A549 (cell line): ENCODE measurements around the gene NEK5. TPM values are rescaled to one million over a fixed set of nuclear protein-coding genes. Genes with fewer than 3 reads are reported as not detected.

Source experiments
- ATAC-seq, 2 experiments: fragments of 200-7000 bp in 1 of 2; fragments of >200 bp in 1 of 2; cut with Nextera tagmentation in 1 of 2; cut with Tn5 transposase in 1 of 2; 3 replicates each; pipeline versions ENCODE4 v1.8.0 to v1.9.1; 2018 to 2020; ENCODE audit warnings: mild to moderate bottlenecking in 1 of 2, moderate library complexity in 1 of 2
- CTCF ChIA-PET: fragments of 300-600 bp; sonication (Branson Sonifier 250); formaldehyde crosslinking; extraction: SDS; loops from one replicate; lab custom pipeline; 2021; ENCODE audit warnings: antibody characterized with exemption, inconsistent platforms; lab: Yijun Ruan, JAX
- POLR2A ChIA-PET: fragments of 350-600 bp; formaldehyde crosslinking; extraction: SDS; loops from one replicate; lab custom pipeline; 2021; ENCODE audit warnings: antibody characterized with exemption, inconsistent platforms; lab: Yijun Ruan, JAX
- DNase-seq, 2 experiments: peaks; one replicate each; pipeline versions ENCODE4 v3.0.0 to v3.0.0-alpha.2; 2011 to 2016; ENCODE audit warnings: low read depth in 1 of 2, low spot score in 1 of 2
- FAIRE-seq: peaks from 2 replicates; lab custom pipeline; 2011; peaks lifted over from hg19 to GRCh38; lab: Jason Lieb, UNC
- H3K27ac ChIP-seq, 2 experiments: fragments of >200 bp; sonication (Bioruptor Twin); formaldehyde crosslinking; 3 replicates each; pipeline ENCODE4 v1.5.1; 2016 to 2017
- H3K4me1 ChIP-seq: fragments of >200 bp; sonication (Bioruptor Twin); formaldehyde crosslinking; 3 replicates; pipeline ENCODE4 v1.6.1; 2016
- H3K4me2 ChIP-seq: fragments of >200 bp; sonication (Bioruptor Twin); formaldehyde crosslinking; 3 replicates; pipeline ENCODE4 v1.6.1; 2016
- H3K4me3 ChIP-seq: fragments of >200 bp; sonication (Bioruptor Twin); formaldehyde crosslinking; 3 replicates; pipeline ENCODE4 v1.5.1; 2016
- H3K9me3 ChIP-seq: fragments of >200 bp; sonication (Bioruptor Twin); formaldehyde crosslinking; 3 replicates; pipeline ENCODE4 v1.6.1; 2016
- CBX2 ChIP-seq: fragments of 200-600 bp; sonication (generic); IDR thresholded peaks from 2 replicates; pipeline ENCODE4 v1.6.1; 2016; ENCODE audit warnings: low read depth, mild to moderate bottlenecking, borderline replicate concordance
- CBX8 ChIP-seq: fragments of 200-600 bp; sonication (generic); IDR thresholded peaks from 2 replicates; pipeline ENCODE4 v1.6.1; 2016
- CHD4 ChIP-seq: fragments of 200-600 bp; sonication (generic); IDR thresholded peaks from 2 replicates; pipeline ENCODE4 v1.6.1; 2016; ENCODE audit warnings: antibody characterized with exemption, mild to moderate bottlenecking, borderline replicate concordance
- FOSB ChIP-seq: fragments of 250-450 bp; sonication (Bioruptor Pico); IDR thresholded peaks from 2 replicates; pipeline ENCODE4 v1.5.0; 2020; ENCODE audit warnings: mild to moderate bottlenecking, moderate library complexity
- HOXB13 ChIP-seq: fragments of 250-450 bp; sonication (Bioruptor Pico); IDR thresholded peaks from 2 replicates; pipeline ENCODE4 v1.5.0; 2020; ENCODE audit warnings: low read depth, mild to moderate bottlenecking, moderate library complexity
- MAFK ChIP-seq: fragments of 450-650 bp; IDR thresholded peaks from 2 replicates; pipeline ENCODE4 v1.6.1; 2014; ENCODE audit not compliant: partially characterized antibody
- MYC ChIP-seq: IDR thresholded peaks from 2 replicates; pipeline ENCODE4 v1.6.1; 2012; ENCODE audit warnings: mild to moderate bottlenecking, inconsistent platforms, low read length, improper control_type of control experiment, borderline replicate concordance
- NR3C1 ChIP-seq: fragments of >200 bp; sonication (Bioruptor Twin); formaldehyde crosslinking; IDR thresholded peaks from 3 replicates; pipeline ENCODE4 v1.6.1; 2017
- POLR2AphosphoS2 ChIP-seq: conservative IDR thresholded peaks from 2 replicates; pipeline ENCODE4 v1.6.1; 2012; ENCODE audit warnings: low read length, improper control_type of control experiment, inconsistent platforms
- RARB ChIP-seq: fragments of 250-450 bp; sonication (Bioruptor Pico); IDR thresholded peaks from 2 replicates; pipeline ENCODE4 v1.8.0; 2021; ENCODE audit warnings: mild to moderate bottlenecking, moderate library complexity
- RFX5 ChIP-seq: fragments of 450-650 bp; IDR thresholded peaks from 2 replicates; pipeline ENCODE4 v1.7.1; 2014; ENCODE audit warnings: antibody characterized with exemption, mild to moderate bottlenecking, moderate library complexity
- TFCP2L1 ChIP-seq: fragments of 250-450 bp; sonication (Bioruptor Pico); IDR thresholded peaks from 2 replicates; pipeline ENCODE4 v1.5.0; 2021; ENCODE audit warnings: mild to moderate bottlenecking
- ZC3H11A ChIP-seq: fragments of 450-650 bp; IDR thresholded peaks from 2 replicates; pipeline ENCODE4 v1.6.1; 2014; ENCODE audit warnings: antibody characterized with exemption, mild to moderate bottlenecking
- WGBS: methylation state at CpG from one replicate; pipeline ENCODE4 v1.1.6; 2017; ENCODE audit errors: missing lambda C conversion rate; 5-methylcytosine and 5-hydroxymethylcytosine counted together
- polyA plus RNA-seq, 4 experiments: library from polyadenylated mRNA; depleted of rRNA in 3 of 4; stranded (reverse); fragments of >200 nt; fragmentation: RNase III in 1 of 4; extraction: RNeasy Plus Mini Kit Qiagen cat#74134 plus additional on column Dnase treatment in 1 of 4; gene quantifications; 2 replicates in 3 of 4; 3 replicates in 1 of 4; pipeline ENCODE4 v1.2.3, GENCODE V29; 2011 to 2017
- TF ChIP-seq, protein P1 (sequence below): fragments of >200 bp; sonication (Bioruptor Twin); formaldehyde crosslinking; IDR thresholded peaks from 2 replicates; pipeline ENCODE4 v1.6.1; 2016
- TF ChIP-seq, protein P2 (sequence below): fragments of >200 bp; sonication (Bioruptor Twin); formaldehyde crosslinking; IDR thresholded peaks from 3 replicates; pipeline ENCODE4 v1.5.1; 2016
- TF ChIP-seq, protein P3 (sequence below): IDR thresholded peaks from 2 replicates; pipeline ENCODE4 v1.6.1; 2012
- TF ChIP-seq, protein P4 (sequence below): fragments of 200-600 bp; sonication (generic); IDR thresholded peaks from 2 replicates; pipeline ENCODE4 v1.6.1; 2016; ENCODE audit warnings: antibody characterized with exemption, mild to moderate bottlenecking, moderate library complexity

NEK5 gene
- polyA plus RNA-seq, 2 of the 4 experiments (the other 2 are of a cell fraction), result 0.08 to 0.23 TPM

DNA sequence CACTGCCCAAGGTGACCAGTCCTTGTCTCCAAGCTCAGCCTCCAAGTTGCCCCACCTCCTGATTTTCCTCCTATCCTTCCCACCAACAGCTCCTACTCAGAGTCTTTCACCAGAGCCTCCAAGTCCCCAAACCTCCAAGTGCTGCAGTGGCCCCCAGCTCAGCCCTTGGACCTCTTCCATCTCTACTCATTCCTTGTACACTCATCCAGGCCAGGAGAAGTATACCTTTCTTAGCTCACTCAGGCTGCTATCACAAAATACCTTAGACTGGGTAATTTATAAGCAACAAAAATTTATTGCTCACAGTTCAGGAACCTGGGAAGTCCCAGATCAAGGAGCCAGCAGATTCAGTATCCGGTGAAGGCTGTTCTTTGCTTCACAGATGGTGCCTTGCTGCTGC lies 129.0 kb downstream of the NEK5 start:
- H3K27ac ChIP-seq, result no peak overlapping the region
- no peak overlapping the region for H3K4me3 ChIP-seq
- ATAC-seq, result no peak
- WGBS, result 0% methylated on average over 1 of the region's 1 CpG
- no peaks in the 10 kb centered on the region for H3K4me1 ChIP-seq
- no peak overlapping the region for H3K4me2 ChIP-seq
- ChIA-PET POLR2A (no interaction called here), CTCF (interaction anchor here (1.9 kb wide), 1 partner anchor 35 kb away, joined by 5 read pairs; no protein-coding TSS in a partner anchor)
- H3K9me3 ChIP-seq, result no peaks in the 10 kb centered on the region
- no peak for FAIRE-seq
- TF ChIP-seq ZC3H11A (no peak), RARB (CRISPR knock-in tag) (no peak), CBX2 (no peak), NR3C1 (no peak), HOXB13 (CRISPR knock-in tag) (no peak), CBX8 (no peak), FOSB (no peak), CHD4 (no peak)
- TF ChIP-seq, protein P1, sequence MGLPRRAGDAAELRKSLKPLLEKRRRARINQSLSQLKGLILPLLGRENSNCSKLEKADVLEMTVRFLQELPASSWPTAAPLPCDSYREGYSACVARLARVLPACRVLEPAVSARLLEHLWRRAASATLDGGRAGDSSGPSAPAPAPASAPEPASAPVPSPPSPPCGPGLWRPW, result no peak
- TF ChIP-seq, protein P2, sequence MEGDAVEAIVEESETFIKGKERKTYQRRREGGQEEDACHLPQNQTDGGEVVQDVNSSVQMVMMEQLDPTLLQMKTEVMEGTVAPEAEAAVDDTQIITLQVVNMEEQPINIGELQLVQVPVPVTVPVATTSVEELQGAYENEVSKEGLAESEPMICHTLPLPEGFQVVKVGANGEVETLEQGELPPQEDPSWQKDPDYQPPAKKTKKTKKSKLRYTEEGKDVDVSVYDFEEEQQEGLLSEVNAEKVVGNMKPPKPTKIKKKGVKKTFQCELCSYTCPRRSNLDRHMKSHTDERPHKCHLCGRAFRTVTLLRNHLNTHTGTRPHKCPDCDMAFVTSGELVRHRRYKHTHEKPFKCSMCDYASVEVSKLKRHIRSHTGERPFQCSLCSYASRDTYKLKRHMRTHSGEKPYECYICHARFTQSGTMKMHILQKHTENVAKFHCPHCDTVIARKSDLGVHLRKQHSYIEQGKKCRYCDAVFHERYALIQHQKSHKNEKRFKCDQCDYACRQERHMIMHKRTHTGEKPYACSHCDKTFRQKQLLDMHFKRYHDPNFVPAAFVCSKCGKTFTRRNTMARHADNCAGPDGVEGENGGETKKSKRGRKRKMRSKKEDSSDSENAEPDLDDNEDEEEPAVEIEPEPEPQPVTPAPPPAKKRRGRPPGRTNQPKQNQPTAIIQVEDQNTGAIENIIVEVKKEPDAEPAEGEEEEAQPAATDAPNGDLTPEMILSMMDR, result no peak
- TF ChIP-seq, protein P3, sequence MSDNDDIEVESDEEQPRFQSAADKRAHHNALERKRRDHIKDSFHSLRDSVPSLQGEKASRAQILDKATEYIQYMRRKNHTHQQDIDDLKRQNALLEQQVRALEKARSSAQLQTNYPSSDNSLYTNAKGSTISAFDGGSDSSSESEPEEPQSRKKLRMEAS, result no peak
- TF ChIP-seq, protein P4, sequence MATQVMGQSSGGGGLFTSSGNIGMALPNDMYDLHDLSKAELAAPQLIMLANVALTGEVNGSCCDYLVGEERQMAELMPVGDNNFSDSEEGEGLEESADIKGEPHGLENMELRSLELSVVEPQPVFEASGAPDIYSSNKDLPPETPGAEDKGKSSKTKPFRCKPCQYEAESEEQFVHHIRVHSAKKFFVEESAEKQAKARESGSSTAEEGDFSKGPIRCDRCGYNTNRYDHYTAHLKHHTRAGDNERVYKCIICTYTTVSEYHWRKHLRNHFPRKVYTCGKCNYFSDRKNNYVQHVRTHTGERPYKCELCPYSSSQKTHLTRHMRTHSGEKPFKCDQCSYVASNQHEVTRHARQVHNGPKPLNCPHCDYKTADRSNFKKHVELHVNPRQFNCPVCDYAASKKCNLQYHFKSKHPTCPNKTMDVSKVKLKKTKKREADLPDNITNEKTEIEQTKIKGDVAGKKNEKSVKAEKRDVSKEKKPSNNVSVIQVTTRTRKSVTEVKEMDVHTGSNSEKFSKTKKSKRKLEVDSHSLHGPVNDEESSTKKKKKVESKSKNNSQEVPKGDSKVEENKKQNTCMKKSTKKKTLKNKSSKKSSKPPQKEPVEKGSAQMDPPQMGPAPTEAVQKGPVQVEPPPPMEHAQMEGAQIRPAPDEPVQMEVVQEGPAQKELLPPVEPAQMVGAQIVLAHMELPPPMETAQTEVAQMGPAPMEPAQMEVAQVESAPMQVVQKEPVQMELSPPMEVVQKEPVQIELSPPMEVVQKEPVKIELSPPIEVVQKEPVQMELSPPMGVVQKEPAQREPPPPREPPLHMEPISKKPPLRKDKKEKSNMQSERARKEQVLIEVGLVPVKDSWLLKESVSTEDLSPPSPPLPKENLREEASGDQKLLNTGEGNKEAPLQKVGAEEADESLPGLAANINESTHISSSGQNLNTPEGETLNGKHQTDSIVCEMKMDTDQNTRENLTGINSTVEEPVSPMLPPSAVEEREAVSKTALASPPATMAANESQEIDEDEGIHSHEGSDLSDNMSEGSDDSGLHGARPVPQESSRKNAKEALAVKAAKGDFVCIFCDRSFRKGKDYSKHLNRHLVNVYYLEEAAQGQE, result no peak
- TF ChIP-seq, all 56 proteins: peak for 0
- no peak for DNase-seq

DNA sequence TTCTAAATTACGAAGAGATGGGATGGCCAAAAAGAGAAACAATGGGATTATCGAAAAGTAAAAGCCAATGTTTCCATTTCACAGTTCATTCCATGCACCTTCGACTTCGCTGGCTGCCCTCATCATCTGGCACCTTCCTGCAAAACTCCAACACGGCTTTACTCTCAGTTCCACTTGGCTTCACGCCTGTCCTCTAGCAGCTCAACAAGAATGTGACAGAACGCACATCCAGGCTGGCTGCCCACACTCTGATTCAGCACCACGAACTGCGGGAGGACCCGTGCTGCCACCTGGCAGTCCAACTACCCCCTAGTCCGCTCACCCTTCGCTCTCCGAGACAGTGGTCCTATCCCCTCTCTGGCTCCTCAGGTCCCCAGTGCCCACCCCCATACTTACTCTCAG lies 129.4 kb downstream of the NEK5 start:
- TF ChIP-seq CBX8 (no peak), MYC (no peak)
- DNase-seq (no peak), ATAC-seq (no peak), FAIRE-seq (no peak)
- POLR2A ChIA-PET, result no interaction called here
- Histone ChIP-seq H3K4me2 (no peak overlapping the region), H3K4me3 (no peak overlapping the region), H3K9me3 (no peaks in the 10 kb centered on the region), H3K27ac (no peak overlapping the region), H3K4me1 (no peaks in the 10 kb centered on the region)
- CTCF ChIA-PET, result no interaction called here
- 71% methylated on average over 13 of the region's 13 CpGs for WGBS

DNA sequence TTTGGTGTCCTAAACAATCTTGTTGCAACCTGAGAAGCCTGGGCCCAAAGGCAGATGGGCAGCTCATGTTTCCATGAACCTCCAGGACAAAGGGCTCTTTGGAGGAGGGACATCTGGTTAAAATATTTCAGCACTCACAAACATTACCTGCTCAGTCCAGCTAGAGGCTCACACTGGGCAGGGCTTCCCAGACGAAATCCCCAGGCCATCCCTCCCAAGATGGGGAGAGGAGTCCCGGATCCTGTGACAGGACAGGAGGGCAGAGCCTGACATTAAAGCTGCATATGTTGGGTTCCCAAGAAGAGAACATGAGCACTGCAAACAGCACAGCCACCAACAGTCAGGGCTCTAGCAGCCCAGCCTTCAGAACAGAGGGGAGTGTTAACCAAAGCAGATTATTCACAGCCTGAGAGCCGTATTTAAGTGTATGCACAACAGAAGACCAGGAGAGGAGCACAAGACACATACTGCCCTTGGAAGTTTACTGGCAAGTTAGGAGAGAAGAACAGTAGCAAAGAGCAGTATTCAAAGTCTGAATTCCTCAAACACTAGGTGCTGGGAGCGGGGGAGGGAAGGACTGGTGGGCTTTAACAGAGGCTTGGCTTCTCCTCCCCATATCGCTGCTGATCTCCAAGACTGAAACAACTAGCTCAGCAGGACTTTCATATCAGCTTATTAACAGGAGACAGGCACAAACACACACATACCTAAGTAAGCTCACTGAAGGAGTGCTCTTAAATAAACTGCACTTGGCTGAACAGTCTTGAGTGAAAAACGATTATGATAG lies 130.0 kb downstream of the NEK5 start:
- WGBS, result 39% methylated on average over 4 of the region's 6 CpGs
- no peak overlapping the region for H3K4me2 ChIP-seq
- FAIRE-seq (no peak), ATAC-seq (no peak), DNase-seq (no peak)
- H3K4me1 ChIP-seq, result no peaks in the 10 kb centered on the region
- H3K27ac ChIP-seq, result no peak overlapping the region
- TF ChIP-seq RFX5 (no peak), MAFK (no peak), TFCP2L1 (no peak), HOXB13 (CRISPR knock-in tag) (no peak), POLR2AphosphoS2 (no peak)
- TF ChIP-seq, protein P2, result no peak
- TF ChIP-seq, protein P3, result no peak
- TF ChIP-seq, protein P1, result no peak
- ChIA-PET CTCF (interaction anchor here (0.8 kb wide), 1 partner anchor 129 kb away, joined by 3 read pairs; no protein-coding TSS in a partner anchor), POLR2A (no interaction called here)
- no peaks in the 10 kb centered on the region for H3K9me3 ChIP-seq
- no peak overlapping the region for H3K4me3 ChIP-seq
